ENCODE measurements around the gene DHX16. TPM values are rescaled to one million over a fixed set of nuclear protein-coding genes. Genes with fewer than 3 reads are reported as not detected.

The DHX16 gene
- total RNA-seq, 1 experiment from 2014 or later: 34.8 TPM

DNA sequence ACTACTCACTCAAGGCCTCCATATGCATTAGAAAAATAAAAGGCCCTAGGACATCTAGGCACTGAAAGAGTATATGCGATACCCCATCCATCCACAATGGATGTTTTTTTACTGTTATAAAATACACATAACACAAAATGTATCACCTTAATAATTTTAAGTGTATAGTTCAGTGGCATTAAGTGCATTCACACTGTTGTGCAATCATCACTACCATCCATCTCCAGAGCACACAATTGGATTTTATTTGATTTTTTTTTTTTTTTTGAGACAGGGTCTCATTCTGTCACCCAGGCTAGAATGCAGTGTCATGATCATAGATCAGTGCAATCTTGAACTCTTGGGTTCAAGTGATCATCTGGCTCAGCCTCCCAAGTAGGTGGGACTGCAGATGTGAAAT is 41.5 kb upstream of the DHX16 start:
- no peak overlapping the region for H3K4me3 Mint-ChIP-seq
- no peak overlapping the region for H2AK5ac ChIP-seq (ENCODE audit: insufficient read length, low read length)
- no CpG with 5 or more reads among the region's 1 CpG for WGBS (ENCODE audit: extremely low coverage, insufficient read length, low lambda C conversion rate)

More for the DNA sequence above, 41.5 kb upstream of the DHX16 start:
- Histone ChIP-seq H4K5ac (ENCODE audit: insufficient read length, low read depth, low read length) (no peak overlapping the region), H3K4ac (ENCODE audit: low read depth, low read length) (no peak overlapping the region), H3K27ac (ENCODE audit: insufficient read length, low read depth, low read length) (no peak overlapping the region), H3K14ac (ENCODE audit: insufficient read depth, low read length) (no peak overlapping the region), H2BK20ac (ENCODE audit: low read depth, low read length, poor library complexity, severe bottlenecking) (no peak overlapping the region), H3K9me3 (ENCODE audit: control insufficient read depth, low read depth, low read length) (no peaks in the 10 kb centered on the region), H2AFZ (ENCODE audit: low read length) (no peak overlapping the region), H3K56ac (ENCODE audit: insufficient read length, low read depth, low read length) (no peak overlapping the region), H3K9ac (ENCODE audit: extremely low read depth, insufficient read length, low read length) (no peak overlapping the region), H3K27me3 (ENCODE audit: insufficient read depth, low read length) (no peaks in the 10 kb centered on the region), H4K8ac (replicated peaks; ENCODE audit: insufficient read length, low read depth, low read length) (no peak overlapping the region), H3K79me2 (ENCODE audit: insufficient read depth, low read length) (no peaks in the 10 kb centered on the region), H3K4me2 (ENCODE audit: insufficient read depth, insufficient read length, low read length) (no peak overlapping the region), H2BK12ac (ENCODE audit: insufficient read length, low read depth, low read length) (no peak overlapping the region), H4K91ac (ENCODE audit: insufficient read length, low read depth, low read length) (no peak overlapping the region), H3K79me1 (ENCODE audit: insufficient read depth, low read depth, low read length, poor library complexity, severe bottlenecking) (no peaks in the 10 kb centered on the region), H3K23me2 (ENCODE audit: insufficient read length, low read depth, low read length, poor library complexity, severe bottlenecking) (peaks cover 6% of the 10 kb centered on the region), H2BK120ac (ENCODE audit: low read depth, low read length, poor library complexity, severe bottlenecking) (no peak overlapping the region), H3K18ac (ENCODE audit: insufficient read length, low read depth, low read length) (no peak overlapping the region), H3K23ac (ENCODE audit: insufficient read length, low read depth, low read length) (no peak overlapping the region), H3K4me1 (ENCODE audit: insufficient read depth, low read length) (no peaks in the 10 kb centered on the region), H4K20me1 (ENCODE audit: control insufficient read depth, insufficient read depth, insufficient read length) (no peaks in the 10 kb centered on the region), H2BK5ac (ENCODE audit: insufficient read length, low read length) (no peak overlapping the region), H2BK15ac (ENCODE audit: low read depth, low read length) (no peak overlapping the region), H3T11ph (ENCODE audit: low read length) (no peak overlapping the region)
- Mint-ChIP-seq H3K9me3 (peaks cover 2 to 3% of the 10 kb centered on the region in 2 experiments; a peak in 2 of 5 replicates), H3K4me1 (peaks cover 16 to 23% of the 10 kb centered on the region in 2 experiments), H3K36me3 (ENCODE audit: insufficient read depth in 1 of 3, low read depth in 3 of 3) (peaks cover 44 to 62% (median 59%) of the 10 kb centered on the region in 3 experiments), H3K27ac (no peak overlapping the region), H3K27me3 (ENCODE audit: low read depth) (no peaks in the 10 kb centered on the region)
- DNase-seq: no peak
- TF ChIP-seq, protein P1, sequence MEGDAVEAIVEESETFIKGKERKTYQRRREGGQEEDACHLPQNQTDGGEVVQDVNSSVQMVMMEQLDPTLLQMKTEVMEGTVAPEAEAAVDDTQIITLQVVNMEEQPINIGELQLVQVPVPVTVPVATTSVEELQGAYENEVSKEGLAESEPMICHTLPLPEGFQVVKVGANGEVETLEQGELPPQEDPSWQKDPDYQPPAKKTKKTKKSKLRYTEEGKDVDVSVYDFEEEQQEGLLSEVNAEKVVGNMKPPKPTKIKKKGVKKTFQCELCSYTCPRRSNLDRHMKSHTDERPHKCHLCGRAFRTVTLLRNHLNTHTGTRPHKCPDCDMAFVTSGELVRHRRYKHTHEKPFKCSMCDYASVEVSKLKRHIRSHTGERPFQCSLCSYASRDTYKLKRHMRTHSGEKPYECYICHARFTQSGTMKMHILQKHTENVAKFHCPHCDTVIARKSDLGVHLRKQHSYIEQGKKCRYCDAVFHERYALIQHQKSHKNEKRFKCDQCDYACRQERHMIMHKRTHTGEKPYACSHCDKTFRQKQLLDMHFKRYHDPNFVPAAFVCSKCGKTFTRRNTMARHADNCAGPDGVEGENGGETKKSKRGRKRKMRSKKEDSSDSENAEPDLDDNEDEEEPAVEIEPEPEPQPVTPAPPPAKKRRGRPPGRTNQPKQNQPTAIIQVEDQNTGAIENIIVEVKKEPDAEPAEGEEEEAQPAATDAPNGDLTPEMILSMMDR (conservative IDR thresholded peaks at IDR 0.05): no peak

Measured in H9 (cell line).